ENCODE results near the gene PRTN3.

The PRTN3 gene

DNA sequence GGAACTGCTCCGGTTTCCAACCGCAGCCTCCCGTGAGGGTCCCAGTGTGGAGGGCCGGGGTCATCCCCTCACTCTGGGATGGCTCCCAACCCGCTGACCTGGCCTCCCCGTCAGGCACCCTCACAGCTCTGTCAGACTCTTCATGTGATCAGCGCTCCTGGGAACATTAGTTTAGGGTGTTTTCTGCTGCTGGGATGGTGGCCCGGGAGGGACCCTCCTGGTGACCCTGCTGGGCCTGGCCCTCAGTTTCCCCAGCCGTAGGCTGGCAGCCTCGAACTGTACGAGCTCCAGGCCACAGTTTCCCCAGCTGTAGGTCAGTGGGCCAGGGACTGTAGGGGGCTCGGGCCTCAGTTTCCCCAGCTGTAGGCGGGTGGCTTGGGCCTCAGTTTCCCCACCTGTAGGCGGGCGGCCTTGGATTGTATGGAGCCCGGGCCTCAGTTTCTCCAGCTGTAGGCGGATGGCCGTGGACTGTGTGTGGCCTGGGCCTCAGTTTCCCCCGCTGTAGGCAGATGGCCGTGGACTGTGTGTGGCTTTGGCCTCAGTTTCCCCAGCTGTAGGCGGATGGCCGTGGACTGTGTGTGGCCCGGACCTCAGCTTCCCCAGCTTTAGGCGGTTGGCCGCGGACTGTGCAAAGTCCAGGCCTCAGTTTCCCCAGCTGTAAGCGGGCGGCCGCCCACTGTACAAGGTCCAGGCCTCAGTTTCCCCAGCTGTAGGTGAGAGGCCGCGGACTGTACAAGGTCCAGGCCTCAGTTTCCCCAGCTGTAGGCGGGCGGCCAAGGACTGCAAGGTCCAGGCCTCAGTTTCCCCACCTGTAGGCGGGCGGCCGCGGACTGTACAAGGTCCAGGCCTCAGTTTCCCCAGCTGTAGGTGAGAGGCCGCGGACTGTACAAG is 44.9 kb upstream of the PRTN3 start:
- TF ChIP-seq, protein P1, sequence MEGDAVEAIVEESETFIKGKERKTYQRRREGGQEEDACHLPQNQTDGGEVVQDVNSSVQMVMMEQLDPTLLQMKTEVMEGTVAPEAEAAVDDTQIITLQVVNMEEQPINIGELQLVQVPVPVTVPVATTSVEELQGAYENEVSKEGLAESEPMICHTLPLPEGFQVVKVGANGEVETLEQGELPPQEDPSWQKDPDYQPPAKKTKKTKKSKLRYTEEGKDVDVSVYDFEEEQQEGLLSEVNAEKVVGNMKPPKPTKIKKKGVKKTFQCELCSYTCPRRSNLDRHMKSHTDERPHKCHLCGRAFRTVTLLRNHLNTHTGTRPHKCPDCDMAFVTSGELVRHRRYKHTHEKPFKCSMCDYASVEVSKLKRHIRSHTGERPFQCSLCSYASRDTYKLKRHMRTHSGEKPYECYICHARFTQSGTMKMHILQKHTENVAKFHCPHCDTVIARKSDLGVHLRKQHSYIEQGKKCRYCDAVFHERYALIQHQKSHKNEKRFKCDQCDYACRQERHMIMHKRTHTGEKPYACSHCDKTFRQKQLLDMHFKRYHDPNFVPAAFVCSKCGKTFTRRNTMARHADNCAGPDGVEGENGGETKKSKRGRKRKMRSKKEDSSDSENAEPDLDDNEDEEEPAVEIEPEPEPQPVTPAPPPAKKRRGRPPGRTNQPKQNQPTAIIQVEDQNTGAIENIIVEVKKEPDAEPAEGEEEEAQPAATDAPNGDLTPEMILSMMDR (IDR thresholded peaks at IDR 0.05; ENCODE audit: borderline replicate concordance, insufficient read depth, low read depth, low read length): no peak
- peak overlapping the region; percentile 84 for H3K4me3 ChIP-seq (ENCODE audit: low read depth, low read length)

DNA sequence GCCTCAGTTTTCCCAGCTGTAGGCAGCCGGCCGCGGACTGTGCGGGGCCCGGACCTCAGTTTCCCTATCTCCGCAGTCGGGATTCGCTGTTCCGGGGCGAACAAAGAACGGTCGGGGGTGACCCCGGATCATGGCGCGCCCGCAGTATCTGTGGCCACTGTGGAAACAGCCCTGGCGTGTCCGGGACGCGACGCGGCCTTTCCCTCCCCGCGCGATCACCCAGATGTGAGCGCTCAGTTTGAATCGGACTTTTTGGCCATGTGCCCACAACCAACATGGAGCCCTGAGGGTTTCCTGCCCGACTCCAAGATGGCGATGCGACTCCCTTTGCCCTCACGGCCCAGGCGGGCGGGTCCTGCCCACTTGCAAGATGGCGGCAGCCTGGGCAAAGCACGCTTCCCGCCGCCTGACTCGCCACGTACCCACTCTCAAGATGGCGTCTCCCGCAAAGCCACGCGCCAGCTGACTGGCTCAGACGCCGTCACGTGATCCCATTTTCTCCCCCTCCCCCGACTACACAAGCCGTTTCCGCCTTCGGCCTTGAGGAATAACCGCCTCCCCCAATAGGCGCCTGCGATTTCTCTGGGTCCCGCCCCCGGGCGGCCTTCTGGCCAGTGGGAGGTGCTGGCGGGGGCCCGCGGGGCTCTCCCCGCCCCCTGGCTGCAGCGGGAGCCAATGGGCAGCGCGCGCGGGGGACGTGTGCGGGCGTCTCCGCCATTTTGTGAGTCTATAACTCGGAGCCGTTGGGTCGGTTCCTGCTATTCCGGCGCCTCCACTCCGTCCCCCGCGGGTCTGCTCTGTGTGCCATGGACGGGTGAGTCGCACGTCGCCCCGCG is 43.9 kb upstream of the PRTN3 start, which contains the start of gene PTBP1:
TSS of gene PTBP1 (plus strand) at position 761 of the 836 bp plus-strand sequence. CDS start at position 807, 46 bp downstream.
- peak within 1 kb of the TSS; percentile 92 for H3K4me3 ChIP-seq (ENCODE audit: low read depth, low read length)
- TF ChIP-seq, protein P1 (IDR thresholded peaks at IDR 0.05; ENCODE audit: borderline replicate concordance, insufficient read depth, low read depth, low read length): no peak

DNA sequence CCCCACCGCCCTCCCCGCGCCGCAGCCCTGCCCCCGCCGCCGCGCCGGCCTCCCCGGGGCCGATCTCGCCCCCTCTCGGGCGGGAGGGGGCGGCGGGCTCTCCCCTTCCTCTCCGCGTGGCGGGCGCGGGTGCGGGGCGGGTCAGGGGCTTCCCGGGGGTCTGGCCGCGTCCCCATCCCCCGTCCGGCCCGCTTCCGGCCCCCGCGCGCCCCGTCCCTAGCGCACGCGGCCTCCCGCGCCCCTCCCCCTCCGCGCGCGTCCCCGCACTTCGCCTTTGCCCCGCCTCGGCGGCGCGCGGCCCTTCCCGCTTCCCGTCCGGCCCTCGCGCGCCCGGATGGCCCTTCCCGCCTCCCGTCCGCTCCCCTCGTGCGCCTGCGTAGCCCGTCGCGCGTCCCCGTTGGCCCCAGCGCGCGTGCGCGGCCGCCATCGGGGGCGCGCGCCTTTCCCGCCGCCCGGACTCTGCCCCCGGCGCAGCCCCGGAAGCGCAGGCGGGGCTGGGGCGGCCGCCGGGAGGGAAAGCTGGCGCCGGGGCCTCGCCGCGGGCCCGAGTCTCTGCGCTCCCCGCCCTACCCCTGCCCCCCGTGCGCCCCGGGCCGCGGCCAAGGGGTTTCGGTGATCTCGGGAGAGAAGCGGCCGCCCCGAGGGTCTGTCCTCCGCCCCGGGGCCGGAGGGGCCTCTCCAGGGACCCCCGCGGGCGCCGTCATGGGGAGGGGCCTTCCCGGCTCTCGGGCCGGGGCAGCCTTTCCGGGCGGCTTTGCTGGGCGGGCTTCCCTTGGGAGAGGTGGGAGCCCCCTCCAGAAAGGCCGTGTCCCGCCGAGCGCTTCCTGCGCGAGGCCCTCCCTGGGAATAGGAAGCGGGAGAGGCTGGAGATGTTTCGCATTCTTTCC is 43.0 kb upstream of the PRTN3 start:
- TF ChIP-seq, protein P1 (IDR thresholded peaks at IDR 0.05; ENCODE audit: borderline replicate concordance, insufficient read depth, low read depth, low read length): no peak
- H3K4me3 ChIP-seq (ENCODE audit: low read depth, low read length): peak overlapping the region; percentile 92

DNA sequence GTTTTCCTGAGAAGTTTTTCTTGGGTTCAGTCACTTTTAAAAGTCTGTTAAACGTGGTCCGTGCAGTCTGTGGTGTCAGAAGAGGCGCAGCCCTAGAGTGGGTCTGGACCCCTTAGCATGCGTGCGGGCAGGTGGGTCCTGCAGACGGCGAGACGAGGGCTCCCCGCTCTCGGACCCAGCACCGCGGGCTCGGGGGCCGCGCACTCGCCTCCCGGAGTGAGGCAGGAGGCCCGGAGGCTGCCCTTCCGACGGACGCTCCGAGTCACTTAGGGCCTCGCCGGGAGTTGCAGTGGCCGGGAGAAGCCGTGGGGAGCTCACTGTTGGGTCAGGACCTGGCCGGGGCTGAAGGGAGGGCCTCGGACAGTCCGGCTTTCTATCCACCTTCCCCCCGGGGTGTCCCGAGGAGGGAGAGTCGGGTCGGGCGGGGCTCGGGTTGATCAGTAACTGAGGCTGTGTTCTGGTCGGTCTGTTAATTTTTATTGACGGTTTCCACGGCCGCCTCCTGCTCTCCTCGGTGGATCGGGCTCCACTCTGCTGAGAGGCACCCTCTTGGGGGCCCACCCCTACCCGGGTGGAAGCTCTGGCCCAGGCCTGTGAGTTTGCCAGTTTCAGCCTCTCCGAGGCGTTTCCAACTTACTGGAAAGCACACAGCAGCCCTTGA is 42.3 kb upstream of the PRTN3 start:
- H3K4me3 ChIP-seq (ENCODE audit: low read depth, low read length): peak overlapping the region; percentile 92
- TF ChIP-seq, protein P1 (IDR thresholded peaks at IDR 0.05; ENCODE audit: borderline replicate concordance, insufficient read depth, low read depth, low read length): no peak

DNA sequence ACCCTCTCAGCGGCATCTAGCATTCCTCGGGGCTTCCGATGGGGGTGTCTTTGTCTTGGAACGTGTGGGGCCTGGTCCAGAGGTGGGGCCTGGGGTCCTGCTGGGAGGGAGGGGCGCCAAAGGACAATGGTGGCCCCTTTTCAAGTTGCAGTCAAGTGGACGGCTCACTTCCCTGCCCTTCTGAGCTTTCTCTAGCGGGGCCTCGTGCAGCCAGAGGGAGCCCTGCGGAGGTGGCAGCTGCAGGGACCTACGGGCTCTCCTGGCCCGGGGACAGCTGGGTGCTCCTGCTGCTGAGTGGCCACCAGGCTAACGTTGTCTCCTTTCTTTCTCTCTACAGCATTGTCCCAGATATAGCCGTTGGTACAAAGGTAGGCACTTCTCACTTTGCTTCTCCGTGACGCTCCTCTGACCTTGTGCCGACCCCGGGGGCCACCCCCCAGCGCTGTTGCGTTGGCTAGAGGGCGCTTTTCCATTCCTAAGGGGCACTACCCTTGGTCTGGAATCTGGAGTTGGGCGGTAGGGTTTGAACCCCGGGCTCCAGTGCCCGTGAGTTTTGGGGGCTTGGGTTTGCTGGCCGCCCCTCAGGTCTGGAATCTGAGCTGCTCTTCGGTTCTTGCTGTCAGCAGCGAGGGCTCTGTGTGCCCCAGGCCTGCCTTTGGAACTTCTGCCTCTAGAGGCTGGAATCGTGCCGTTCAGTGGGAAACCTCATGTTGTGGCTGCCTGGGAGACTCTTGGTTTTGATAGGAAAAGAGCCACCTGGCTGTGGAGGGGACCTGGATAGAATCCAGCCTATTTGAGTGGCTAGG is 41.5 kb upstream of the PRTN3 start:
- TF ChIP-seq, protein P1 (IDR thresholded peaks at IDR 0.05; ENCODE audit: borderline replicate concordance, insufficient read depth, low read depth, low read length): 0 out of 2 replicates have a peak, but pooled peaks have one; percentile 8
- peak overlapping the region; percentile 92 for H3K4me3 ChIP-seq (ENCODE audit: low read depth, low read length)
